Activated naive CD4-positive, alpha-beta T cell treated with anti-CD3 and anti-CD28 coated beads for 36 hours (primary cell): ENCODE measurements around the gene RAI14. TPM values are rescaled to one million over a fixed set of nuclear protein-coding genes. Genes with fewer than 3 reads are reported as not detected.
"Not testable (repeated sequence)": the region's sequence is repeated elsewhere in the genome, so short reads cannot be mapped to it uniquely, and the experiment has no call there.

Experiments
- CTCF ChIA-PET: fragments of 350-600 bp; sonication (Branson Sonifier 250); formaldehyde crosslinking; loops from one replicate; lab custom pipeline; 2021; ENCODE audit warnings: antibody characterized with exemption; lab: Charles Lee
- DNase-seq: peaks from one replicate; pipeline ENCODE4 v3.0.0-alpha.2; 2020
- H3K27ac Mint-ChIP-seq: one replicate; pipeline ENCODE4 v1.8.0; 2021; ENCODE audit warnings: mild to moderate bottlenecking, mixed read lengths
- H3K27me3 Mint-ChIP-seq: one replicate; pipeline ENCODE4 v1.8.0; 2021; ENCODE audit warnings: low read depth, mixed read lengths
- H3K36me3 Mint-ChIP-seq: one replicate; pipeline ENCODE4 v1.8.0; 2021; ENCODE audit warnings: low read depth, mixed read lengths
- H3K4me1 Mint-ChIP-seq: one replicate; pipeline ENCODE4 v1.8.0; 2021; ENCODE audit warnings: low read depth, mixed read lengths
- H3K4me3 Mint-ChIP-seq: one replicate; pipeline ENCODE4 v1.8.0; 2021; ENCODE audit warnings: mild to moderate bottlenecking, moderate library complexity, mixed read lengths
- H3K9me3 Mint-ChIP-seq: one replicate; pipeline ENCODE4 v1.8.0; 2021; ENCODE audit warnings: mixed read lengths
- intact Hi-C: fragments of 100-400 bp; cut with micrococcal nuclease; formaldehyde crosslinking; loops from one replicate; pipeline ENCODE4 v1.15.1; 2023
- total RNA-seq, 2 experiments: library from RNA; stranded (reverse); gene quantifications; one replicate each; pipeline ENCODE4 v1.2.3, GENCODE V29; 2021

RAI14 gene
- total RNA-seq, 2 experiments from 2014 or later, result 5.8 to 6.7 TPM

- intact Hi-C loops, result loop anchor here (2.0 kb wide), 1 partner anchor 209 kb away; no protein-coding TSS in a partner anchor
- H3K4me1 Mint-ChIP-seq, result peaks cover 20% of the 10 kb centered on the region
- CTCF ChIA-PET, result no interaction called here
- H3K27ac Mint-ChIP-seq, result no peak overlapping the region
- no peak overlapping the region for H3K4me3 Mint-ChIP-seq
- H3K27me3 Mint-ChIP-seq, result no peaks in the 10 kb centered on the region
- H3K36me3 Mint-ChIP-seq, result no peaks in the 10 kb centered on the region
- no peaks in the 10 kb centered on the region for H3K9me3 Mint-ChIP-seq
- DNase-seq, result no peak
Observed at GRCh38 chr5:34695275-34696027, 39.3 kb downstream of the RAI14 start.

GRCh38 chr5:34697308-34698108, 41.4 kb downstream of the RAI14 start:
- no peak overlapping the region for H3K27ac Mint-ChIP-seq
- no peak overlapping the region for H3K4me3 Mint-ChIP-seq
- H3K4me1 Mint-ChIP-seq, result peaks cover 20% of the 10 kb centered on the region
- H3K27me3 Mint-ChIP-seq, result no peaks in the 10 kb centered on the region
- DNase-seq, result no peak
- intact Hi-C loops, result no loop called here
- CTCF ChIA-PET, result no interaction called here
- H3K9me3 Mint-ChIP-seq, result no peaks in the 10 kb centered on the region
- no peaks in the 10 kb centered on the region for H3K36me3 Mint-ChIP-seq

GRCh38 chr5:34698109-34698419, 41.9 kb downstream of the RAI14 start:
- CTCF ChIA-PET, result no interaction called here
- intact Hi-C loops, result no loop called here
- no peak for DNase-seq
- no peaks in the 10 kb centered on the region for H3K27me3 Mint-ChIP-seq
- no peak overlapping the region for H3K27ac Mint-ChIP-seq
- H3K36me3 Mint-ChIP-seq, result no peaks in the 10 kb centered on the region
- H3K9me3 Mint-ChIP-seq, result no peaks in the 10 kb centered on the region
- no peak overlapping the region for H3K4me3 Mint-ChIP-seq
- peaks cover 20% of the 10 kb centered on the region for H3K4me1 Mint-ChIP-seq

GRCh38 chr5:34698754-34699153, 42.6 kb downstream of the RAI14 start:
- Mint-ChIP-seq H3K36me3 (no peaks in the 10 kb centered on the region), H3K27me3 (no peaks in the 10 kb centered on the region), H3K4me1 (peaks cover 16% of the 10 kb centered on the region), H3K4me3 (no peak overlapping the region), H3K27ac (no peak overlapping the region), H3K9me3 (no peaks in the 10 kb centered on the region)
- intact Hi-C loops, result no loop called here
- DNase-seq, result no peak
- CTCF ChIA-PET, result no interaction called here

GRCh38 chr5:34699155-34700077, 43.3 kb downstream of the RAI14 start:
- peaks cover 9% of the 10 kb centered on the region for H3K4me1 Mint-ChIP-seq
- no peaks in the 10 kb centered on the region for H3K27me3 Mint-ChIP-seq
- H3K4me3 Mint-ChIP-seq, result no peak overlapping the region
- CTCF ChIA-PET, result no interaction called here
- DNase-seq, result no peak
- intact Hi-C loops, result no loop called here
- no peak overlapping the region for H3K27ac Mint-ChIP-seq
- H3K36me3 Mint-ChIP-seq, result no peaks in the 10 kb centered on the region
- H3K9me3 Mint-ChIP-seq, result no peaks in the 10 kb centered on the region

- DNase-seq, result no peak
- Mint-ChIP-seq H3K4me1 (peaks cover 3% of the 10 kb centered on the region), H3K27ac (no peak overlapping the region), H3K36me3 (no peaks in the 10 kb centered on the region), H3K9me3 (no peaks in the 10 kb centered on the region), H3K27me3 (no peaks in the 10 kb centered on the region), H3K4me3 (no peak overlapping the region)
- CTCF ChIA-PET, result no interaction called here
- intact Hi-C loops, result no loop called here
Observed at GRCh38 chr5:34700078-34700452, 43.9 kb downstream of the RAI14 start.

GRCh38 chr5:34701442-34701841, 45.3 kb downstream of the RAI14 start:
- H3K4me3 Mint-ChIP-seq, H3K4me1 Mint-ChIP-seq, H3K27ac Mint-ChIP-seq, intact Hi-C loops, H3K27me3 Mint-ChIP-seq, DNase-seq, H3K36me3 Mint-ChIP-seq, CTCF ChIA-PET, H3K9me3 Mint-ChIP-seq: not testable (repeated sequence)

- no peaks in the 10 kb centered on the region for H3K9me3 Mint-ChIP-seq
- DNase-seq, result no peak
Observed at GRCh38 chr5:34703767-34704713, 47.9 kb downstream of the RAI14 start.

GRCh38 chr5:34706084-34706483, 50.0 kb downstream of the RAI14 start:
- no peaks in the 10 kb centered on the region for H3K9me3 Mint-ChIP-seq
- no peak for DNase-seq
- no peak overlapping the region for H3K27ac Mint-ChIP-seq
- no peak overlapping the region for H3K4me3 Mint-ChIP-seq
- H3K27me3 Mint-ChIP-seq, result no peaks in the 10 kb centered on the region
- CTCF ChIA-PET, result no interaction called here
- intact Hi-C loops, result no loop called here
- no peaks in the 10 kb centered on the region for H3K4me1 Mint-ChIP-seq
- H3K36me3 Mint-ChIP-seq, result no peaks in the 10 kb centered on the region

More at GRCh38 chr5:34703767-34704713, 47.9 kb downstream of the RAI14 start:
- Mint-ChIP-seq H3K4me3 (no peak overlapping the region), H3K27ac (no peak overlapping the region), H3K4me1 (no peaks in the 10 kb centered on the region), H3K36me3 (no peaks in the 10 kb centered on the region), H3K27me3 (no peaks in the 10 kb centered on the region)
- CTCF ChIA-PET, result interaction anchor here (1.1 to 1.2 kb wide), 3 partner anchors 16 to 299 kb away, joined by 3 to 4 read pairs (median 3); no protein-coding TSS in a partner anchor
- intact Hi-C loops, result no loop called here

- H3K36me3 Mint-ChIP-seq, result no peaks in the 10 kb centered on the region
- no peaks in the 10 kb centered on the region for H3K4me1 Mint-ChIP-seq
- CTCF ChIA-PET, result no interaction called here
- intact Hi-C loops, result no loop called here
- H3K9me3 Mint-ChIP-seq, result no peaks in the 10 kb centered on the region
- H3K27ac Mint-ChIP-seq, result no peak overlapping the region
- H3K27me3 Mint-ChIP-seq, result no peaks in the 10 kb centered on the region
- H3K4me3 Mint-ChIP-seq, result no peak overlapping the region
- DNase-seq, result no peak
Observed at GRCh38 chr5:34707451-34708107, 51.5 kb downstream of the RAI14 start.

- Mint-ChIP-seq H3K9me3 (no peaks in the 10 kb centered on the region), H3K4me3 (no peak overlapping the region), H3K36me3 (no peaks in the 10 kb centered on the region), H3K4me1 (no peaks in the 10 kb centered on the region), H3K27ac (no peak overlapping the region), H3K27me3 (no peaks in the 10 kb centered on the region)
- CTCF ChIA-PET, result no interaction called here
- intact Hi-C loops, result no loop called here
- no peak for DNase-seq
Observed at GRCh38 chr5:34708777-34709176, 52.6 kb downstream of the RAI14 start.
